Thyroid gland (tissue), 4 donors: ENCODE measurements around the gene MED8.

Experiments
- CTCF ChIP-seq, 6 experiments: fragments of 200-600 bp in 3 of 6; fragments of 450-650 bp in 3 of 6; sonication (generic) in 3 of 6; IDR thresholded peaks; one replicate each; pipeline ENCODE4 v1.5.1; 2016 to 2019; ENCODE audit warnings: antibody characterized with exemption in 6 of 6, mild to moderate bottlenecking in 2 of 6, inconsistent platforms in 1 of 6, moderate library complexity in 1 of 6
- POLR2A ChIP-seq, 2 donors: fragments of 450-650 bp; IDR thresholded peaks; one replicate each; pipeline ENCODE4 v1.6.1; 2017; ENCODE audit warnings: antibody characterized with exemption in 2 of 2, mild to moderate bottlenecking in 2 of 2, moderate library complexity in 1 of 2

GRCh38 chr1:43359696-43360095 lies 29.9 kb downstream of the MED8 start:
- no peak for TF ChIP-seq CTCF (IDR thresholded peaks at IDR 0.05)
- TF ChIP-seq POLR2A (IDR thresholded peaks at IDR 0.05), result no peak
